OCI-M2 (cell line): ENCODE measurements around the gene TLX3.

Experiments
- DNase-seq: peaks from one replicate; lab custom pipeline; 2025; ENCODE audit not compliant: unreplicated experiment; lab: John Stamatoyannopoulos, UW

Gene TLX3

DNA sequence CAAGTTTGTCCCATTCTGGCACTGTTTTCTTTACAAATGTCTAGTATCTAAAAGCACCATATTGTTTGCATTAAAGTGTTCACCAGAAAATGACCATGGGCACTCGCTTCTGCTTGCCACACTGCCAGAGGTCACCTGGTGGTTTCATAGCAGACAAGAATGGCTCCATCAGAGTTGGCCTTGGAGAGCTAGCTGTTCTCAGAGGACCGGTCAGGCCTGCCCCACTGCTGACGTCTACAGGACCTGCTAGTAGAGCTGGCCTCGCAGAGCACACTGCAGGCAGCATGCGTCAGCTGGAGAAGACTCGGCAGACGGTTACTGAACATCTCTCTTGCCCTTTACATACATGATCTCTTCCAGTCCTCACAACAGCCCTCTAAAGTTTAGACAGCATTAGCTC, 8.7 kb upstream of the TLX3 start:
- DNase-seq, result no peak

DNA sequence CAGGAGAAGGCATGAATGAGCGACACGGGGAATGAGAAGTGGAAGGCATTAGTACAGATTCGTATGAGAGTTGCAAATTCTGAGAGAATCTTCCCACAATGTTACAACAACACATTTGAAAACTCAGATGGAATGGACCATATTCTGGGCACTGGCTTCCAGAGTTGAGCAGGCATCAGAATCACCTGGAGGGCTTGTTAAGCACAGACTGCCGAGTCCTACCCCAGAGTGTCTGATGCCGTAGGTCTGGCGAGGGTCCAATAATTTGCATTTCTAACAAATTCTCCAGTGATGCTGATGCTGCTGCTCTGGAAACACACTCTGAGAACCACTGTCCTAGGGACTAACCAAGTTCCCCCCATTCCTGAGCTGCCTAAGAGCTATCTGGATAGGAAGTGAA, 2.9 kb upstream of the TLX3 start:
- DNase-seq, result no peak

DNA sequence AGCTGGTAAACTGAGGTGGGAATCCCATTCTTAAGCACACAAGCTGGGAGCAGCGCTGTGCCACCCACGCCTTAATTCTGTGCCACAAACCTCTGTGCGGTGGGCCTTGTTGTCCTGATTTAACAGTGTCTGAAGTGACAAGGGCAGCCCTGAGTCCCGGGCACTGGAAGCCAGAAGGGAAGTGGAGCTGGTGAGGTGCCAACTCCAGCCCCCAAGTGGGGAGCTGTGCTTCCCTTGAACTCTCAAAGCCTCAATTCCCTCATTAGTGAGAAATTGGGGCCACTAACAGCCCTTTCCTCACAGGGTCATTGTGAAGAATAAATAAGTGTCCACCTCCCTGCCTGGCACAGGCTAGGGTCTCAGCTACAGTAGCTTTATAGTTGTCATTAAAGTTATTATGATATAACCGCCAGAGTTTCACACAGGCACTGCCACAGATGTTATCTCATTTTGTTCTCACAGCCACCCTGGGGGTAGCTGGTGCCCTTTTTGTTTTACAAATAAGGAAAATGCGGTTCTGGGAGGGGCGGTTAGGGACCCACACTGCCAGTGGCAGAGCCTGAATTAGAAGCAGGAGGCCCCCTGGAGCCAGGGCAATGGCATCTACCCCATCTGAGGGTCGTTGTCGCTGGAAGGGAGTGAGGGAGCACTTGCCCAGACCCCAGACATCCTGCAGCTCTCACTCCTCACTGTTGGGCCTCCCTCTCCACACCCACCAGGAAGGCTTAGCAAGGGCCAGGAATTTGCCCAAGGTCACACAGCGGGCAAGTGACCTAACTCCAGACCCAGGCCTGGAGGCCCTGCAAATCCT, 2.1 kb upstream of the TLX3 start:
- DNase-seq, result no peak

DNA sequence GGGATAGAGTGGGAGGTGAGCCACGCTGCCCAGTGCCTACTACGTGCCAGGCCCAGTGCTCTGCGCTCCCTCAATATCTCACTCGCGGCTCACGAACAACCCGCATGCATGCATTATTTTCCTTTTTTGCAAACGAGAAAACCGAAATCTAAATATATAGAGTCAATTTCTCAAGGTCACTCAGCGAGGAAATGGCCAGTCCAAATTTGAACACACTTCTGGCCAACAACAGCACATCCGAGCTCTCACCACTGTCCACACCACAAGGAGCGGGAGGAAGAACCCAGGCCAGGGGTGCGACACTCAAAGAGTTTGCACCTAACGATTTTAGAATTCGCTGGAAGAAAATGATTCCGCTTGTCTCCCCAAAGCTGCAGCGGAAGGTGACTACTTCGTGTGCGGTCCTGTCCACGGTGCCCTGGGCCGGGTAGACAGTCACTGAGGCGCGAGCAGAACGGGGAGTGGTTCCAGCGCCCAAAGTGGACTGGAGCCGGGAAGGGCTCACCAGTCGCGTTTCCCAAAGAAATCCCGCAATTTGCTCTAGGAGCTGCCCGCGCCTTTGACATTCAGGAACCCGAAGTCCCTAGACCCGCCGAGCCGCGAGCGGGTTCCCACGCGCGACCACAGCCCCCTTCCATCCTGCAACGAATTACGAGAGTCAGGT, 1.1 kb upstream of the TLX3 start:
- no peak for DNase-seq

DNA sequence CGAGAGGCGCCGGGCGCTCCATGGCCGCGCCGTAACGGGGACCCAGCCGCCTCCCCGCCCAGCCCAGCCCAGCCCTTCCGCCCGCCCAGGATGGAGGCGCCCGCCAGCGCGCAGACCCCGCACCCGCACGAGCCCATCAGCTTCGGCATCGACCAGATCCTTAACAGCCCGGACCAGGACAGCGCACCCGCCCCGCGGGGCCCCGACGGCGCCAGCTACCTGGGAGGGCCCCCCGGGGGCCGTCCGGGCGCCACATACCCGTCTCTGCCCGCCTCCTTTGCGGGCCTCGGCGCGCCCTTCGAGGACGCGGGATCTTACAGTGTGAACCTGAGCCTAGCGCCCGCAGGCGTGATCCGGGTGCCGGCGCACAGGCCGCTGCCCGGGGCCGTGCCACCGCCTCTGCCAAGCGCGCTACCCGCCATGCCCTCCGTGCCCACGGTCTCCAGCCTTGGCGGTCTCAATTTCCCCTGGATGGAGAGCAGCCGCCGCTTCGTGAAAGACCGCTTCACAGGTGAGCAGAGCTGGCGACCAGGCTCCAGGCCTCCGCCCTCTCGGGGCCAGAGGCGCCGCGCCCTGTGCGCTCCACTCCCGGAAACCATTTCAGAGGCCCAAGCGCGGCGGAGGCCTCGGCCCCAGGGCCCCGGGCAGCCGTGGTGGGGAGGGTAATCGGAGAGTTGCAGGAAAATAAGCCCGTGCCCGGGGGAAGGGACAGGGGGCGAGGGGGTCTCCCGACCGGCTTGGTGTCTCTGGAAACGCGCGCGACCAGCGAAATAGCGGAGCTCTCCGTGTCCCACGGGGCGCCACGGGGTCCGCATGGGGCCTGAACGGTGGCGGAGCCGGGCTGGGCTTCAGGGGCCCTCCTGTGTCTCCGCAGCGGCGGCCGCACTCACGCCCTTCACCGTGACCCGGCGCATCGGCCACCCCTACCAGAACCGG, 496 bp downstream of the TLX3 start:
- no peak for DNase-seq

DNA sequence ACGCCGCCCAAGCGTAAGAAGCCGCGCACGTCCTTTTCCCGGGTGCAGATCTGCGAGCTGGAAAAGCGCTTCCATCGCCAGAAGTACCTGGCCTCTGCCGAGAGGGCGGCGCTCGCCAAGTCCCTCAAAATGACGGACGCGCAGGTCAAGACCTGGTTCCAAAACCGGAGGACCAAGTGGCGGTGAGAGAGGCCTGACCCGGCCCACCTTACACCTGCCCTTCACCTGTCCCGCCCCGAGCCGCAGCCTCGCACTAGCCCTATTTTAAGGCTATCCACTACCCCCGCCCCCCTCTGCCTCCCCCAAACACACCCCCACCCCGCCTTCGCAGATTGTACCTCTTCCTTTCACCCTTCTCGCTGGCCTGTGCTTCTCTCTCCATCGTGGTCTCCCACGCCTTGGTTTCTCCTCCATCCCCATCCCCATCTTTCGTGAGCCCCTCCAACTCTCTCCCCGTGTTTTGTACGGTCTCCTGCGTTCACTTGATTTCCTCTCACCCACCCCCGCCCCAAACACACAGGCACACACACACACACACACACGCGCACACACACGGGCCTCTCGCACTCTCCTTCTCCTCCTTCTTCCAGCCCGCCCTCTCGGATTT, 1.3 kb downstream of the TLX3 start:
- no peak for DNase-seq

DNA sequence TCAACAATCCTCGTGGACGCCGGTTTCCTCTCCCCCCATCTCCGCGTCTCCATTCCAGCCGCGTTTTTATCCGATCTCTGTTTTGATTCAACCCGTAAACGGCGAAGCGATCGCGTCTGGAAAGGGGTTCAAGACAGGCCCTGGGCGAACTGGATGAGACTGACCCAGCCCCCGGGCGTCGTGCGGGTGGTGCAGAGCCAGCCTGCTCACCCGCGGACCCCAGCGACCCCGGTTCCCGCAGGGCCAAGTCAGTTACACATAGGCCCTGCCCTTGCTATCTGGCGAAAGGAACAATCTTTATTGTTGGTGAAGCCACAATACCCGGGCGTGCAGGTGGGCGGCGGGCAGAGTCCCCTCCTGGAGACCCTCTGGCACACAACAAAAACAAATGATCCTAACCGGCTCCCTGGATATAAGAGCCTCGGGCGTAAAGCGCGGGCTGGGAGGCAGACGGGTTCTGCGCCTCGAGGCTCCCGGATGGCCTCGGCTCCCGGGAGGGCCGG, 1.8 kb downstream of the TLX3 start:
- no peak for DNase-seq

DNA sequence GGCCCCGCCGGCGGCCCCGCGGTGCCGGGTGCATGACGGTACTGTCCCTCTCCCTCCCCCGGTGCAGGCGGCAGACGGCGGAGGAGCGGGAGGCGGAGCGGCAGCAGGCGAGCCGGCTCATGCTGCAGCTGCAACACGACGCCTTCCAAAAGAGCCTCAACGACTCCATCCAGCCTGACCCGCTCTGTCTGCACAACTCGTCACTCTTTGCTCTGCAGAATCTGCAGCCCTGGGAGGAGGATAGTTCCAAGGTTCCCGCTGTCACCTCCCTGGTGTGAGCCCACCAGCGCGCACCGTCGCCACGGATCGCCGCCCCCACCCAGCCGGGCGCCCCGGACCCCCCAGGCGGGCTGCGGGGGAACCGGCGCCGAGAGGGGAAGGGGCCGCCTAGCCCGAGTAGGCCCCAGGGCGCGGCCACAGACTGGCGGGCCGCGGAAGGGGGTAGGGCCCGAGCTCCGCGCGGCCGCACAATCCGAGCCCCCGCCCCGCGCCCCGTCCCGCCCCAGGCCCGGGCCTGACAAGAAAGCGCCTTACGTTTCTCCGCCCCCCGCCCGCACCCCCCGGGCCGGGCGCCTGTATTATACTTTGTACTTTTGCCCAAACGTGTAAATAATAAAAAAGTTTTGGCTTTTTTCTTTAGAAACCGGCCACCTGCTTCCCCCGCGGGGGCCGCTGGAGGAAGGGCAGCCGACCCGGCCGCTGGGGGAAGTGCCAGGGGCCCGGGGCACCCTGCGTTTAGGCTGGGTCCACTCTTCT, 2.5 kb downstream of the TLX3 start:
- DNase-seq, result no peak

DNA sequence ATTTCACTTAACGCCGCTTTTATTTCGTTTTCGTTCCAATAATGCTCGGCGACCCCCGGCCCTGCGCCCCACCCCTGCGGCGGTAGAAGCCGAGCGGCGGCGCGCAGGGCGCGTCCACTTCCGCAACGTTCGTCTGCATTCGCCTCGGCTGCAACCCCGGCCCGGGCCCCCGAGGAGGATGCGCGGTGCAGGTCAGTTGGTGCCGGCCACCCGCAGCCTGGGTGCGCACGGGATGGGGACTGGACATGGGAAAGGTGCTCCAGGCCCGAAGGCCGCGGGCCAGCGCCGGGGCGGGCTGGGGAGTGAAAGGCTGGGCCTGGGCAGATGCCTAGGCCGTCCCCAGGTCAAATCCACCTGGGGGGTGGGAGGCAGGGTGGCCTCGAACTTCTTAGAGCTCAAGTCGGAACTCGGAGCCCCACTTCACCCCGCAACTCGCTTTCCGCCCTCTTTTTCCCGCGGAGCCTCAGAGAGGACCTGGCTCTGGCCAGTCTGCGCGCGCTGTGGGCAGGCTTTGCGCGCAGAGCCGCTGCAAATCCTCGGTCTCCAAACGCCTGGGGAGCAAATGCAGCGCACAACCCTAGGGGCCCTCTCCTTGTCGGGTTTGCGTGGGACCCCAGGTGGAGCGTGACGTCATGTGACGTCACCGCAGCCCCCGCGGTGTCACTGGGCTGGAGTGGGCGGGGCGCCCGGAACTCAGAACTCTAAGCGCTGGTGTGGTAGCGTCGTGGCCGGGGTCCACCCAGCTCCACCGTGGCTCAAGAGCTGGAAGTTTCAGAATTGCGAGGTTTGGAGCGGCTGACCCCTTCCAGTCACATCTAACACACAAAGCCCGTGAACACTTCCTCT, 3.3 kb downstream of the TLX3 start:
- DNase-seq, result no peak

DNA sequence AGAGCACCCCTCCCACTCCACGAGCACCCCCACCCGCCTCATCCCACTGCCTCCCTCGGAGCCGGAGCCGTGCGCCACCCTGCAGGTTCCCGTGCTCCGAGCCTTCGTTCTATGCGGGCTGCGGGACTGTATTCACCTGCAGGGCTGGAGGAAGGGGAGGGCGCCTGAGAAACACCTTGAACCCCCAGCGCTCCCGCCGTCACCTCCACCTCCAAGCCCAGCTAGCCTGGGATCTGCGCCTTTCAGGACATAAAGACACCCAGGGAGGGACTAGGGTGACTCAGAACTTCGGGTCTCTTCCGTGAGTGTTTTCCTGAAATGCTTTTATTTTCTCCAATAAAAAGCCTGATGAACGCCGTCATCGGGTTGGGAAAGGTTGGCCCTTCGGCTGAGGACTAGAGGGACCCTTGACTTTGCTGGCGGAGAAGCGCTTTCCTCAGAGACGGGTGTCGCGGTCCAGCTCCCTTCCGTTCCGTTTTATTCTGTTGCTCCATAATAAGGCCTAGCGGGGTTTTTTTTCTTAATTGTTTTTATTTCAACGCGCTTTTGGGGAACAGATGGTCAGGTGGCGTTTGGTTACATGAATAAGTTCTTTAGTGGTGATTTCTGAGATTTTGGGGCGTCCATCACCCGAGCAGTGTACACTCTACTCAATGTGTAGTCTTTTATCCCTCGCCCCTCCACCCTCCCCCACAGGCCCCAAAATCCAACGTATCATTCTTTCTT, 4.6 kb downstream of the TLX3 start:
- DNase-seq, result no peak

DNA sequence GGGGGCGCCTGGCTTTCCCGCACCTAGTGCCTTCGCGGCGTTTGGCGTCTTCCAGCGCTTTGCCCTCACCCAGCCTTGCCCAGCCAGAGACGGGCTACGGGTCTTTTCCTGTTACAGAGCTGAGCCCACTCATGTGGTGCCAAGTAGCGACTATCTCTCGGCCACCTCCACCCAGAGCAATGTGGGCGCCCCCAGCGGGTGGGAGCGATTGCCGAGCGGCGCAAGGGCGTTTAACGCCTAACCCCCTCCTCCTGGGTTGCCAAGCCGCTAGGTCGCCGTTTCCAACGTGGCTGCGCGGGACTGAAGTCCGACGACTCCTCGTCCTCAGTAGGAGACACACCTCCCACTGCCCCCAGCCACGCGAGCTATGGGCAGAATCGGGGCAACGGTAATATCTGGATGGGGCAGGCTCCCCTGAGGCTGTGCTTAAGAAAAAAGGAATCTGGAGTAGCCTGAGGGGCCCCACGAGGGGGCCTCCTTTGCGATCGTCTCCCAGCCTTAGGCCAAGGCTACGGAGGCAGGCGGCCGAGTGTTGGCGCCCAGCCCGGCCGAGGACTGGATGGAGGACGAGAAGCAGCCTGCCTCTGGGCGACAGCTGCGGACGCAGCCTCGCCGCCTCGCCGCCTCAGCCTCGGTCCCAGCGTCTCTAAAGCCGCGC, 5.8 kb downstream of the TLX3 start:
- no peak for DNase-seq

DNA sequence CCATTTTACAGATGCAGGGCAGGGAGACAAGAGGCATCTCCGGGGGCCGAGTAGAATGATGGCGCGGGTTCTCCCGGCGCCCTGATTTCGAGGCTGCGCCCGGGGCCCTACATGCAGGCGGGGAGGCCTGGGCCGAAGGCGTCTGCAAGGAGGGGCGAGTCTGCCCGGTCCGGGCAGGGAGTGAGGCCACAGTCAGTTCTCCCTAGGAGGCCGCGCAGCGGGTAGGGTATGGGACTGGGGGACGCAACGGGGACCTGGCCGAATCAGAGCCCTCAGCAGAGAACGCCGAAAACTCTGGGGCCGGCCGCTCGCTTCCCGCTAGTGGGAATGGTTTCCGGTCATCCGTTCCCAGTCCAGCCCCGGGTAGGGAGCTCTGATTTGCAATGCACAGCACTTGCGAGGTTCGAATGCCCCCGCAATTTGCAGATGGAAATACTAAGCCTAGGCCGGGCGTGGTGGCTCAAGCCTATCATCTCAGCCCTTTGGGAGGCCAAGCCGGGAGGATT, 6.4 kb downstream of the TLX3 start:
- DNase-seq, result no peak

DNA sequence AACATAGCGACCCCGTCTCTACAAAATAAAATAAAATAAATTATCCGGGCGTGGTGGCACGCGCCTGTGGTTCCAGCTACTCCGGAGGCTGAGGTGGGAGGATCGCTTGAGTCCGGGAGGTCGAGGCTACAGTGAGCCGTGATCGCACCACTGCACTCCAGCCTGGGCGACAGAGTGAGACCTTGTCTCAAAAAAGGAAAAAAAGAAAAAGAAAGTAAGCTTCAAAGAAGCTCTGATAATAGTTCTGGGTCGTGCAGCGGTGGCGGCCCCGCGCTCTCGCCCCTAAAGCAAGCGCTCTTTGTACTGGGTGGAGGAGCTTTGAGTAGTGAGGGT, 6.8 kb downstream of the TLX3 start:
- DNase-seq, result no peak

DNA sequence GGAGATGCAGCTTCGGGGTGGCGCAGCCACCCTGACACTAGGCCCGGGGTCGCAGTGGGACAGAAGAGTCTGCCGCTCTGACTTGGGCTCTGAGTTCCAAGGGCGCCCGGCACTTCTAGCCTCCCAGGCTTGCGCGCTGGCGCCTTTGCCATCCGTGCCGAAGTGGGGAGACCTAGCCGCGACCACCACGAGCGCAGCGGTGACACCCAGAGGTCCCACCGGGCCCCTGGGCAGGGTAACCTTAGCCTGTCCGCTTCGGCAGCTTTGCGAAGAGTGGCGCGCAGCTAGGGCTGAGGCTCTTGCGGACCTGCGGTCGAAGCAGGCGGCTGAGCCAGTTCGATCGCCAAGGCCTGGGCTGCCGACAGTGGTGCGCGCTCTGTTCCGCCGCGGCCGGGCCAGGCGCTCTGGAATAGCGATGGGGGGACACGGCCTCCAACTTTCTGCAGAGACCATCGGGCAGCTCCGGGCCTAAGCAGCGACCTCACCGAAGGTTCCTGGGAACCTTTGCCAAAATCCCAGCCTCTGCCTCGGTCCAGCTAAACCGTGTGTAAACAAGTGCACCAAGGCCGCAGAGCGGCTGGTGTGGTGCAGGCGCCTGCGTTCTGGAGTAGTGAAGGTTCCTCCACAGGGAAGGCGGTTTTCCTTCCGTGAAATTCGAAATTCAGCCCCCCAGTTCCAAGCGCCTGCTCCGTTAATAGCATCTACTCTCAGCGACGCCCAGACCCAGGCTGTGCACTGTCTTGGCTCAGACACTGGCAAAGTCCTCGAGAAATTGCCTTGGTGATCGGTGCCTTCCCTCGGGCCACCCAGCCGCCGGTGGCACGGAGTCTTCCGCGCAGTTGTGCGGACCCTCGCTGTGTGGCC, 7.4 kb downstream of the TLX3 start:
- DNase-seq, result no peak

DNA sequence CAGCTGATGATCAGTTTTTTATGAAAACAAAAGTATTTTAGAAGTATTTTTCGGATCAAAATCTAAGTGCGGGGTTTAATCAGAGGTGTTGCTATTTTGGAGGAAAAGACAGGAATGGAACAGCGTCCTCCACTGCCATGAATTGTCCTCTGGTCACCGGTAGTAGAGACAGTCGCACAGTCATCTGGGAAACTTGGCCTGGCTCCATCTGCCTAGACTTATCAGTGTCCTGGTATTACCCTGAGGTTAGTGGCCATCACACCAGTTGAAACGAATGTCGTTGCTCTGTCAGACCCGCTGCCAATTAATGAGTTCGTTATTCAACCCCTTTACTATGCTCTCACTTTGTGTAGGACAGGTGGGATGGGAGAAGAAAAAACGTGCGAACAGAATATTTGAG, 8.2 kb downstream of the TLX3 start:
- no peak for DNase-seq

DNA sequence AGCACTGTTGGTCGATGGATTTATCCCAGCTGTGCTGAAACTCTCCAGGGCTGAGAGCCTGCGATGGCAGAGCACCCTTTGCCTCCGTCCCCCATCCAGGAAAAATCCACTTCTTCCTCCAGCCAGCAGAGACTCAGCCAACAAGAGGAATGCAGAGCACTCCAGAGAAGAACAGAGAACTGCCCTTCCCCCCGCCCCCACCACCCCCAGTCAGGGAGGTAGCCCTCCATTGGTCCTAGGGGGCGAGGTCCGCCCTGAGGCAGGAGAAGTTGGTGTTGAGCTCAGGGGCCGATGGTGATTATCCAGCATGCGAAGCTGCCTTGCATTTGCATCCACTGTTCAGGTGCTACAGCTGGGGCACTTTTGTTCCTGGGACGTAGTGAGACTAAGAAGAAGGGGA, 9.0 kb downstream of the TLX3 start:
- DNase-seq, result no peak

DNA sequence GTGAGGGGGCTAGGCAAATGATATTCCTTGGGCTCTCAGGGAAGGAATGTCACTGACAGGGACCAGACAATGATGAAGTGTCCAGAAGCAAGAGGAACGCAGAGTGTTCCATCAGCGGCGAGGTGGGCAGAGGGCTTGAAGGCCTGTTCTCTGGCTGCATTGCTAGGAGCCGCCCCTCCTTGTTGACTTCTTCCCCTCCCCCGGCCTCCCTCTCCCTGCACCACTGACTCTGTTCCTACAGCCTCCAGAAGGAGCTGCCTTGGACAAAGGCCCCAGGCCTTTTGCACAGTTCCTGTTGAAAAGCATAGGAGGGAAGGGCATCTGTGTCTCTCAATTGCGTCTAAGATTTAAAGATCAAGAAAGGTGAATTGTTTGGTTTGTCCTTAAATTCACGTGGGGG, 12.4 kb downstream of the TLX3 start:
- DNase-seq, result no peak
